Retinal pigment epithelial cell (primary cell): ENCODE measurements around the gene TTLL3.

Source experiments
- DNase-seq: peaks from one replicate; pipeline ENCODE4 v3.0.0-alpha.2; 2010; ENCODE audit warnings: low read depth
- H3K4me3 ChIP-seq: 2 replicates; pipeline ENCODE4 v1.5.1; 2011; ENCODE audit warnings: mild to moderate bottlenecking, low read length, control low read depth, moderate library complexity
- CTCF ChIP-seq: conservative IDR thresholded peaks from 2 replicates; pipeline ENCODE4 v1.5.1; 2011; ENCODE audit warnings: low read depth, low read length, control low read depth, inconsistent platforms

TTLL3 gene

DNA sequence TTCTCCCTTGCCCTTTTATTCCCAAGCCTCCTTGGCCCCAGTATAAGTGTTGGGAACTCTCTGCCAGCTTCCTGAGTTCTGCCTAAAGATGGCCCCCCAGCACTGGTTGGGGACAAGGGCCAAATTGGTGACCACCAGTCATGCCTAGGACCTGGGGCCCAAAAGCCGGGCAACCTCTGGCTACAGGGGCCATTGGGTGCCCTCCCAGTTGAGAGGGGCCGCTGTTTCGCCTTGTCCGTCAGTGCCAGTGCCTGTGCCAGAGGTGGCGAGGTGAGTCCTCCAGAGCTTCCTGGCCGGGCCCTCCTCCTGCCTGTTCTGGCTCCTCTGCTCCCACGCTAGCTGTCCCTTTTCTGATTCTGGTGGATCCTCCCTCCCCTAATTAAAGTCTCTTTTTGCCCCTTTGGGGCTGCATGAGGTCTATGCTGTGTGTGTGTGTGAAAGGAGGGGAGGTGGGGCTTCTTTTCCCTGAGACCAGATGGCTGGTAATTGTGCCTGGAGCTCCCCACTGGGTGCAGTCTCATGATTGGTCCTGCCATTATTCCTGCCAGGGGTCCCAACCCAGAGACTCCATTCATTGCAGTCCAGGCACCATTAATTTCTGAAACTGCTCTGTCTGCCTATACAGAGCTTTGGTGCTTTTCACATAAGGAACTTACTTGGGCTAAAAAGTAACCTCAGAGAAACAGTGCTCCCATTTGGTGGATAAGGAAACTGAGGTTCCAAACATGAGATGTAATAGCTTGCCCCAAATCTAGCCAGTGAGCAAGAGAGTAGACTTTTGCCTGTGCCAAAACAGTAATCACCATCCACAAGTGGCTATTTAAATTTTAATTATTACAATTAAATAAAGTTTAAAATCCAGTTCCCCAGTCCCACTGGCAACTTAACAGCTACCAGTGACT, 3.1 kb upstream of the TTLL3 start:
- no peak for TF ChIP-seq CTCF
- no peak for DNase-seq
- H3K4me3 ChIP-seq, result no peak overlapping the region

- TF ChIP-seq CTCF, result no peak
- no peak for DNase-seq
- no peak overlapping the region for H3K4me3 ChIP-seq
Measured at GRCh38 chr3:9807981-9808344, 2.1 kb upstream of the TTLL3 start.

DNA sequence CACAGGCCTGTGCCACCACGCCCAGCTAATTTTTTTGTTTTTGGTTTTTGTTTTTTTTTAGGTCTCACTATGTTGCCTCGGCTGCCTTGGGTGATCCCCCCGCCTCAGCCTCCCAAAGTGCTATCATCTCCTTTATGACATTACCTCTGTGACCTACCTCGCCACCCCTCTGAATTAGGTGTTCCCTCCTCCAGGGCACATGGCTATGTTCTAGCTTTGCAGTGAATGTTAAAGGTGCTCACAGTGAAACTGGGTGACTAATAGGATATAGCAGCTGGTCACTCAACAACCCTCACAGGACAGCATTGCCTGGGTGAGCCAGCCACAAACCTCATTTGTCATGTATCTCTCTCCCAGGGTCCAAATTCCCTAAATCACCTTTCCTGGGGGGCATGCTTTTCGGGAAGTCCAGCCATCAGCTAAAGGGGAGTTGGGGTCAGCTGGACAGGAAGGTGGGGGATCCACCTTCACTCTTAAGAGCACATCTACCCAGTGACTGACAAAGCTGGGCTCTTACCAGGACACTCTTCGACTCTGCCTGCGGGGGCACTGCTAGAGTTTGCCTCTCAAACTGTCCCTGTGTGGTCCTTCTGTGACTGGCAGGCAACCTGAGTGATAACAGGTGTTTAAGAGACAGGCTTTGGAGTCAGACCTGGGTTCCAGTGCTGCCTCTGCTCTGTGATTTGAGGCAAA, 1.6 kb upstream of the TTLL3 start:
- DNase-seq, result no peak
- no peak overlapping the region for H3K4me3 ChIP-seq
- peak; percentile 47 for TF ChIP-seq CTCF

DNA sequence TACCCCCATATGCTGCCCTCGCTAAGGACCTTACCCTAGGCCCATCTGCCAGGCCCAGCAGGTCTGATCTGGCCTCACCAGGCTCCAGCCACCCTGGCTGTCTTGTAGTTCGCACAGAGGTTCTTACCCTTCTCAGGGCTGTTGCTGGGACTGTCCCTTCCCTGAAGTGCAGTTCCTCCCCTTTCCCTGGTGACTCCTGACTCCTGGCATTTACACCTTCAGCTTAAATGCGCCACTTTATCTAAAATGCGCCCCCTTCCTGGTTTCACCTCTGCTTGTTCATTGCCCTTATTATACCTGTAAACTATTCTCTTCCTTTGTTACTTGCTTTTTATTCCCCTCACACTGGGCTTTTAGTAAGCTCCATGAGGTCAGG, 835 bp upstream of the TTLL3 start:
- H3K4me3 ChIP-seq, result peak overlapping the region; percentile 57
- DNase-seq, result no peak
- no peak for TF ChIP-seq CTCF

- H3K4me3 ChIP-seq, result peak overlapping the region; percentile 57
- TF ChIP-seq CTCF, result no peak
- no peak for DNase-seq
Measured at GRCh38 chr3:9810433-9810770, 340 bp downstream of the TTLL3 start.

GRCh38 chr3:9810846-9811245, 784 bp downstream of the TTLL3 start:
- peak overlapping the region; percentile 57 for H3K4me3 ChIP-seq
- no peak for DNase-seq
- TF ChIP-seq CTCF, result no peak

- DNase-seq, result no peak
- H3K4me3 ChIP-seq, result no peak overlapping the region
- no peak for TF ChIP-seq CTCF
Measured at GRCh38 chr3:9812870-9813483, 2.9 kb downstream of the TTLL3 start.
